CD4-positive, alpha-beta T cell (primary cell): Measurements from ENCODE around the gene MAP1LC3B2. TPM values are rescaled to one million over a fixed set of nuclear protein-coding genes. Genes with fewer than 3 reads are reported as not detected.
"Not testable (repeated sequence)": the region's sequence is repeated elsewhere in the genome, so short reads cannot be mapped to it uniquely, and the experiment has no call there.

Source experiments
- ATAC-seq: fragments of 200-7000 bp; cut with Tn5 transposase; one replicate; pipeline ENCODE4 v1.10.0; 2022; ENCODE audit warnings: mild to moderate bottlenecking; ENCODE audit not compliant: poor library complexity
- CTCF ChIA-PET: fragments of 350-600 bp; sonication (Branson Sonifier 250); formaldehyde crosslinking; loops from one replicate; lab custom pipeline; 2021; ENCODE audit warnings: antibody characterized with exemption, inconsistent platforms; lab: Charles Lee
- POLR2A ChIA-PET: fragments of 350-600 bp; sonication (Branson Sonifier 250); formaldehyde crosslinking; loops from one replicate; lab custom pipeline; 2021; ENCODE audit warnings: antibody characterized with exemption, inconsistent platforms; lab: Charles Lee
- DNase-seq, 14 experiments: peaks; one replicate each; pipeline ENCODE4 v3.0.0-alpha.2; 2013 to 2020; ENCODE audit warnings: mixed read lengths in 2 of 14
- H3K27ac ChIP-seq, 2 donors: one replicate each; pipeline versions ENCODE4 v1.5.1 to v1.7.0; 2013; ENCODE audit warnings: low read length in 2 of 2, low read depth in 1 of 2, mild to moderate bottlenecking in 1 of 2
- H3K27me3 ChIP-seq, 2 experiments: 1 replicate in 1 of 2; 2 replicates in 1 of 2; pipeline versions ENCODE4 v1.6.1 to v1.7.0; 2013; ENCODE audit warnings: low read length in 2 of 2, control low read depth in 1 of 2, mild to moderate bottlenecking in 1 of 2, moderate library complexity in 1 of 2; ENCODE audit not compliant: insufficient read depth in 2 of 2, control insufficient read depth in 1 of 2
- H3K36me3 ChIP-seq: one replicate; pipeline ENCODE4 v1.6.1; 2013; ENCODE audit warnings: low read length, control low read depth; ENCODE audit not compliant: insufficient read depth
- H3K4me1 ChIP-seq: one replicate; pipeline ENCODE4 v1.6.1; 2013; ENCODE audit warnings: low read length, control low read depth; ENCODE audit not compliant: insufficient read depth
- H3K4me3 ChIP-seq: one replicate; pipeline ENCODE4 v1.5.1; 2013; ENCODE audit warnings: mild to moderate bottlenecking, low read length, moderate library complexity
- H3K9me3 ChIP-seq, 2 experiments: 1 replicate in 1 of 2; 2 replicates in 1 of 2; pipeline versions ENCODE4 v1.6.1 to v1.7.0; 2013; ENCODE audit warnings: low read length in 2 of 2, mild to moderate bottlenecking in 2 of 2, control low read depth in 1 of 2, moderate library complexity in 1 of 2; ENCODE audit not compliant: control insufficient read depth in 1 of 2, insufficient read depth in 1 of 2
- H3K27ac Mint-ChIP-seq: one replicate; pipeline ENCODE4 v1.8.0; 2020; ENCODE audit warnings: mixed read lengths
- H3K27me3 Mint-ChIP-seq: one replicate; pipeline ENCODE4 v1.8.0; 2021; ENCODE audit warnings: mixed read lengths
- H3K36me3 Mint-ChIP-seq: one replicate; pipeline ENCODE4 v1.8.0; 2021; ENCODE audit warnings: low read depth, mixed read lengths
- H3K4me1 Mint-ChIP-seq: one replicate; pipeline ENCODE4 v1.8.0; 2021; ENCODE audit warnings: low read depth, mixed read lengths
- H3K4me3 Mint-ChIP-seq: one replicate; pipeline ENCODE4 v1.8.0; 2020; ENCODE audit warnings: mild to moderate bottlenecking, mixed read lengths
- H3K9me3 Mint-ChIP-seq: one replicate; pipeline ENCODE4 v1.8.0; 2020; ENCODE audit warnings: mixed read lengths
- CTCF ChIP-seq: fragments of 200-600 bp; IDR thresholded peaks from one replicate; pipeline ENCODE4 v1.8.0; 2022; ENCODE audit warnings: antibody characterized with exemption, mild to moderate bottlenecking
- intact Hi-C, 2 experiments: fragments of 100-400 bp; cut with DNase I in 1 of 2; cut with micrococcal nuclease in 1 of 2; formaldehyde crosslinking; loops; one replicate each; pipeline versions ENCODE4 v1.15.1 to v1.9.0; 2023 to 2025; cut with DNase I, micrococcal nuclease
- total RNA-seq, 174 experiments: library from RNA in 2 of 174; stranded (reverse) in 2 of 174; gene quantifications; one replicate each; pipeline ENCODE4 v1.2.3 and lab custom pipeline; 2021 to 2026

Gene MAP1LC3B2
- total RNA-seq, 2 experiments from 2014 or later = 1.5 to 2.1 TPM

GRCh38 chr12:116564080-116564479, 4.9 kb downstream of the MAP1LC3B2 start:
- peaks cover 33% of the 10 kb centered on the region for H3K4me1 Mint-ChIP-seq
- H3K4me1 ChIP-seq = peaks cover 25% of the 10 kb centered on the region
- ChIA-PET POLR2A (no interaction called here), CTCF (no interaction called here)
- no peak for TF ChIP-seq CTCF
- H3K27ac Mint-ChIP-seq = no peak overlapping the region
- peaks cover 2% of the 10 kb centered on the region for H3K9me3 Mint-ChIP-seq
- no peak overlapping the region for H3K27ac ChIP-seq
- H3K4me3 Mint-ChIP-seq = no peak overlapping the region
- no peaks in the 10 kb centered on the region for H3K27me3 Mint-ChIP-seq
- H3K9me3 ChIP-seq = no peaks in the 10 kb centered on the region
- no peak for DNase-seq
- H3K36me3 ChIP-seq = no peaks in the 10 kb centered on the region
- no peaks in the 10 kb centered on the region for H3K27me3 ChIP-seq
- no peak for ATAC-seq
- H3K36me3 Mint-ChIP-seq = peaks cover 6% of the 10 kb centered on the region
- H3K4me3 ChIP-seq = no peak overlapping the region
- intact Hi-C loops = no loop called here

DNA sequence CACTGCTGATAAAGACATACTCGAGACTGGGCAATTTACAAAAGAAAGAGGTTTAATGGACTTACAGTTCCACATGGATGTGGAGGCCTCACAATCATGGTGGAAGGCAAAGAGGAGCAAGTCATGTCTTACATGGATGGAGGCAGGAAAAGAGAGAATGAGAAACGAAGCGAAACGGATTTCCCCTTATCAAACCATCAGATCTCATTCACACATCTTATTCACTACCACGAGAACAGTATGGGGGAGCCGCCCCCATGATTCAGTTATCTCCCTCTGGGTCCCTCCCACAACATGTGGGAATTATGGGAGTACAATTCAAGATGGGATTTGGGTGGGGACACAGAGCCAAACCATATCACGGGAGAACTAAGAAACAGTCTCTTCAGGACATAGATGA, 6.0 kb downstream of the MAP1LC3B2 start:
- H3K4me3 ChIP-seq, POLR2A ChIA-PET, H3K36me3 ChIP-seq, DNase-seq, CTCF ChIA-PET, H3K9me3 Mint-ChIP-seq, H3K27ac Mint-ChIP-seq, H3K9me3 ChIP-seq, H3K36me3 Mint-ChIP-seq, ATAC-seq, H3K4me3 Mint-ChIP-seq, H3K27me3 Mint-ChIP-seq, intact Hi-C loops, H3K27me3 ChIP-seq, H3K27ac ChIP-seq: not testable (repeated sequence)
- H3K4me1 ChIP-seq = peaks cover 16% of the 10 kb centered on the region
- H3K4me1 Mint-ChIP-seq = peaks cover 21% of the 10 kb centered on the region

DNA sequence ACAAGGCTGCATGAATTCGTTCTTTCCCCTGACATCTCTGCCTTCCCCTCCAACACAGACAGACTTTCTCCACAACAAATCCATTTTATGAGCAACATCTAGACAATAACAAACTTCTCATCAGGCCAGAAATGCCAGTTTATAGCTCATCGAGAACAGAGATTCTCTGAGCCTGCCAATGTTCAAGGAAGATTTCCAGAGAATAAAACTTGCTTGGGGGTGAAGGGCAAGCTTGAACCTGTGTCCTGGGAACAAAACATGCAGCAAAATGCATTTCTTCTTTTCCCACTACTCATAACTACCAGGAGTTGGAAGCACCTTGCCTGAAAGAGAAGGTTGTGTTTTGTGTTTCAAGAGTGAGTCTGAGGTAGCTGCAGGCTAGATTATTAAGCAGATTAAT, 6.8 kb downstream of the MAP1LC3B2 start:
- H3K9me3 Mint-ChIP-seq = peaks cover 2% of the 10 kb centered on the region
- ATAC-seq = no peak
- intact Hi-C loops = no loop called here
- Histone ChIP-seq H3K27me3 (no peaks in the 10 kb centered on the region), H3K4me3 (no peak overlapping the region), H3K36me3 (no peaks in the 10 kb centered on the region), H3K27ac (no peak overlapping the region), H3K4me1 (peaks cover 8% of the 10 kb centered on the region), H3K9me3 (no peaks in the 10 kb centered on the region)
- H3K36me3 Mint-ChIP-seq = no peaks in the 10 kb centered on the region
- TF ChIP-seq CTCF = no peak
- peaks cover 14% of the 10 kb centered on the region for H3K4me1 Mint-ChIP-seq
- DNase-seq = no peak
- H3K27ac Mint-ChIP-seq = no peak overlapping the region
- ChIA-PET CTCF (no interaction called here), POLR2A (no interaction called here)
- H3K4me3 Mint-ChIP-seq = no peak overlapping the region
- no peaks in the 10 kb centered on the region for H3K27me3 Mint-ChIP-seq

DNA sequence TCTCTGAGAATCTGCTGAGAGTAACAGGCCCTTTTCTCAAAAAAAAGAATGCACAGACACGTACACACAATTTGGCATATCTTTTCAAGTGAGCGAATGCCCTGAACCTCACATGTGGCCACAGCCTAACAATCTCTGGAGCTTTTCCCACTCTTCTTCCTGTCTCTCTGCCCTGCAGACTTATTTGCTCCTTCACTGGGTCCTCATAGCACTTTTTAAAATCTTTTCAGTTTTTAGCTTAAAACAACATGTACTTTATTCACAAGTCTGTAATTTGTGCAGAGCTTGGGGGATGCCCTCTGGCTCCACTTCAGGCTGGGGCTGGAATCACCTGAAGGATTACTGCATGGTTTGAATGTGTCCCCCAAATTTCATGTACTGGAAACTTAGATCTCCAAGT, 9.0 kb downstream of the MAP1LC3B2 start:
- intact Hi-C loops = no loop called here
- no peak for TF ChIP-seq CTCF
- DNase-seq (no peak), ATAC-seq (no peak)
- no peaks in the 10 kb centered on the region for H3K27me3 ChIP-seq
- no peak overlapping the region for H3K4me3 Mint-ChIP-seq
- H3K36me3 ChIP-seq = no peaks in the 10 kb centered on the region
- peaks cover 2% of the 10 kb centered on the region for H3K9me3 Mint-ChIP-seq
- POLR2A ChIA-PET = no interaction called here
- H3K27me3 Mint-ChIP-seq = no peaks in the 10 kb centered on the region
- H3K27ac Mint-ChIP-seq = no peak overlapping the region
- no peaks in the 10 kb centered on the region for H3K4me1 ChIP-seq
- no peak overlapping the region for H3K27ac ChIP-seq
- H3K36me3 Mint-ChIP-seq = no peaks in the 10 kb centered on the region
- no peak overlapping the region for H3K4me3 ChIP-seq
- CTCF ChIA-PET = no interaction called here
- no peaks in the 10 kb centered on the region for H3K9me3 ChIP-seq
- peaks cover 3% of the 10 kb centered on the region for H3K4me1 Mint-ChIP-seq
